Keratinocyte (primary cell): Measurements from ENCODE around the gene TNP2. TPM values are rescaled to one million over a fixed set of nuclear protein-coding genes. Genes with fewer than 3 reads are reported as not detected.

Experiments
- DNase-seq: peaks from one replicate; pipeline ENCODE4 v3.0.0-alpha.2; 2011; ENCODE audit warnings: low read depth, missing footprints, low spot score
- FAIRE-seq: peaks from 2 replicates; lab custom pipeline; 2011; peaks lifted over from hg19 to GRCh38; lab: Jason Lieb, UNC
- H2AFZ ChIP-seq: 2 replicates; pipeline ENCODE4 v1.6.0; 2012; ENCODE audit warnings: low read length, control low read depth, inconsistent platforms; ENCODE audit not compliant: control insufficient read depth
- H3K27ac ChIP-seq: 2 replicates; pipeline ENCODE4 v1.5.1; 2011; ENCODE audit warnings: low read length; ENCODE audit not compliant: control insufficient read depth, insufficient read depth
- H3K27me3 ChIP-seq: 3 replicates; pipeline ENCODE4 v1.6.0; 2011; ENCODE audit warnings: low read length; ENCODE audit not compliant: control insufficient read depth, insufficient read depth; ENCODE audit errors: extremely low read depth
- H3K36me3 ChIP-seq, 2 experiments: 2 replicates in 1 of 2; 3 replicates in 1 of 2; pipeline ENCODE4 v1.5.1; 2011; ENCODE audit warnings: low read length in 2 of 2, mild to moderate bottlenecking in 1 of 2; ENCODE audit not compliant: control insufficient read depth in 2 of 2, insufficient read depth in 2 of 2; ENCODE audit errors: extremely low read depth in 1 of 2
- H3K4me1 ChIP-seq: 3 replicates; pipeline ENCODE4 v1.5.1; 2011; ENCODE audit warnings: low read length; ENCODE audit not compliant: control insufficient read depth, insufficient read depth; ENCODE audit errors: extremely low read depth
- H3K4me2 ChIP-seq: 3 replicates; pipeline ENCODE4 v1.6.0; 2011; ENCODE audit warnings: low read depth, low read length; ENCODE audit not compliant: control insufficient read depth, insufficient read depth; ENCODE audit errors: extremely low read depth
- H3K4me3 ChIP-seq, 3 experiments: fragments of 200-600 bp in 1 of 3; sonication (generic) in 1 of 3; 2 replicates in 2 of 3; 3 replicates in 1 of 3; pipeline ENCODE4 v1.5.1; 2011 to 2016; ENCODE audit warnings: low read length in 3 of 3, mild to moderate bottlenecking in 3 of 3, control low read depth in 2 of 3, inconsistent platforms in 1 of 3, low read depth in 1 of 3, mixed read lengths in 1 of 3, mixed run types in 1 of 3, moderate library complexity in 1 of 3; ENCODE audit not compliant: control insufficient read depth in 2 of 3, insufficient read depth in 2 of 3; ENCODE audit errors: extremely low read depth in 1 of 3
- H3K79me2 ChIP-seq: 2 replicates; pipeline ENCODE4 v1.6.0; 2012; ENCODE audit warnings: low read length; ENCODE audit not compliant: control insufficient read depth, insufficient read depth
- H3K9ac ChIP-seq: 3 replicates; pipeline ENCODE4 v1.6.0; 2011; ENCODE audit warnings: low read length; ENCODE audit not compliant: control insufficient read depth, insufficient read depth; ENCODE audit errors: extremely low read depth
- H3K9me1 ChIP-seq: 3 replicates; pipeline ENCODE4 v1.6.0; 2011; ENCODE audit warnings: low read length; ENCODE audit not compliant: control insufficient read depth, insufficient read depth; ENCODE audit errors: extremely low read depth
- H3K9me3 ChIP-seq: 2 replicates; pipeline ENCODE4 v1.5.1; 2012; ENCODE audit warnings: low read depth, low read length; ENCODE audit not compliant: control insufficient read depth
- H4K20me1 ChIP-seq: 3 replicates; pipeline ENCODE4 v1.6.0; 2011; ENCODE audit warnings: low read length; ENCODE audit not compliant: control insufficient read depth, insufficient read depth; ENCODE audit errors: extremely low read depth
- EZH2 ChIP-seq: IDR thresholded peaks from one replicate; pipeline ENCODE4 v1.6.1; 2012; ENCODE audit warnings: inconsistent platforms, mild to moderate bottlenecking, low read length, moderate library complexity
- dilution Hi-C: fragments of 300-500 bp; cut with MboI; formaldehyde crosslinking; loops from one replicate; pipeline ENCODE4 v1.7.0; 2020; ENCODE audit warnings: low sequenced_read_pairs; ENCODE audit not compliant: extremely low pct_ligation_motif_present
- polyA plus RNA-seq, 5 experiments: library from polyadenylated mRNA; depleted of rRNA in 3 of 5; stranded (reverse) in 3 of 5; stranded (forward) in 1 of 5; unstranded in 1 of 5; fragments of >200 nt; gene quantifications; 1 replicate in 1 of 5; 2 replicates in 3 of 5; 3 replicates in 1 of 5; pipeline versions ENCODE4 v1.2.1 to v1.2.3, GENCODE V29; 2011 to 2012; ENCODE audit warnings: missing spikeins in 2 of 5, low read depth in 1 of 5, low replicate concordance in 1 of 5
- TF ChIP-seq, protein P1 (sequence below), 3 experiments: IDR thresholded peaks in 1 of 3; conservative IDR thresholded peaks in 1 of 3; optimal IDR thresholded peaks in 1 of 3; 2 replicates in 2 of 3; 3 replicates in 1 of 3; pipeline versions ENCODE3 to v1.5.1; 2011; ENCODE audit warnings: low read length in 3 of 3, mild to moderate bottlenecking in 3 of 3, moderate library complexity in 2 of 3, control low read depth in 1 of 3, inconsistent platforms in 1 of 3; ENCODE audit not compliant: insufficient read depth in 2 of 3; ENCODE audit errors: extremely low read depth in 1 of 3

Gene TNP2
- polyA plus RNA-seq, 1 donor (not counting 4 experiments of a cell fraction or from before 2014, with no cell fraction given): not detected

DNA sequence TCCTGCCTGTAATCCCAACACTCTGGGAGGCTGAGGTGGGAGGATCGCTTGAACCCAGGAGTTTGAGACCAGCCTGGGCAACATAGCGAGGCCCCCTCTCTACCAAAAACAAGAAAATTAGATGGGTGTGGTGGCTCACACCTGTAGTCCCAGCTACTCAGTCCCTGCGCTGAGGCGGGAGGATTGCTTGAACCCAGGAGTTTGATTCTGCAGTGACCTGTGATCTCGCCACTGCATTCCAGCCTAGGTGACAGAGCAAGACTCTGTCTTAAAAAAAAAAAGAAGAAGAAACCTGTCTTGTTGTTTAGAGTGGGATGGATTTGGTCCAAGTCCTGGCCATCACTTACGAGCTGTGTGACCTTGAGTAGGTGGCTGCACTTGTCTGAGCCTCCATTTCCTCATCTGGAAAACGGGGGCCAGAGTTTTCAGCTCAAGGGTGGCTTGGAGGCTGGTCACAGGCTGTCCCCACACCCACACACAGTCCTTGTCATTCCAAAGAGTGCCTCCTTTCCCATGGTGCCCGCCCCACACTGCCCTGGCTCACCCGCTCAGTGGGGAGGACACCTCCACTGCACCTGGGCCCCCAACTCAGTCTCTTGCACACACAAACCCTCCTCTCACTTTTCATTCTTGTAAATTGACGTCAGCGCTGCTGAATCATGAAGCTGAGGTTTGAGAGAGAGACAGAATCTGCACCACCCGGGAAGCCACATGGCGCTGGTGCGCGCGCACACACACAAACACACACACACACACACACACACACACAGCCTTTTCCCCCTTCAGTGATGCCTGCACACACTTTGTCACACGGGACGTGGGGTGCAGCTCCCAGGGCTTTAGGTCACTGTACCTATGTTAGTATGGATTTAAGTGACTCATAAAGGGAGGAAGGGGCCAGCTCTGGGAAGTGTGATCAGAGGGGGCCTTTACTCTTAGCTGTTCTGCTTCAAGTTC lies 17.3 kb downstream of the TNP2 start:
- Histone ChIP-seq H3K79me2 (peaks cover 19% of the 10 kb centered on the region), H2AFZ (no peak overlapping the region), H4K20me1 (no peaks in the 10 kb centered on the region), H3K4me1 (peaks cover 16% of the 10 kb centered on the region), H3K4me3 (no peak overlapping the region), H3K9ac (no peak overlapping the region), H3K27ac (no peak overlapping the region), H3K27me3 (no peaks in the 10 kb centered on the region), H3K9me1 (no peaks in the 10 kb centered on the region), H3K4me2 (no peak overlapping the region), H3K9me3 (no peaks in the 10 kb centered on the region), H3K36me3 (no peaks in the 10 kb centered on the region)
- TF ChIP-seq, protein P1, sequence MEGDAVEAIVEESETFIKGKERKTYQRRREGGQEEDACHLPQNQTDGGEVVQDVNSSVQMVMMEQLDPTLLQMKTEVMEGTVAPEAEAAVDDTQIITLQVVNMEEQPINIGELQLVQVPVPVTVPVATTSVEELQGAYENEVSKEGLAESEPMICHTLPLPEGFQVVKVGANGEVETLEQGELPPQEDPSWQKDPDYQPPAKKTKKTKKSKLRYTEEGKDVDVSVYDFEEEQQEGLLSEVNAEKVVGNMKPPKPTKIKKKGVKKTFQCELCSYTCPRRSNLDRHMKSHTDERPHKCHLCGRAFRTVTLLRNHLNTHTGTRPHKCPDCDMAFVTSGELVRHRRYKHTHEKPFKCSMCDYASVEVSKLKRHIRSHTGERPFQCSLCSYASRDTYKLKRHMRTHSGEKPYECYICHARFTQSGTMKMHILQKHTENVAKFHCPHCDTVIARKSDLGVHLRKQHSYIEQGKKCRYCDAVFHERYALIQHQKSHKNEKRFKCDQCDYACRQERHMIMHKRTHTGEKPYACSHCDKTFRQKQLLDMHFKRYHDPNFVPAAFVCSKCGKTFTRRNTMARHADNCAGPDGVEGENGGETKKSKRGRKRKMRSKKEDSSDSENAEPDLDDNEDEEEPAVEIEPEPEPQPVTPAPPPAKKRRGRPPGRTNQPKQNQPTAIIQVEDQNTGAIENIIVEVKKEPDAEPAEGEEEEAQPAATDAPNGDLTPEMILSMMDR (optimal IDR thresholded peaks at IDR 0.05 in 1 of 3, IDR thresholded peaks at IDR 0.05 in 1 of 3, conservative IDR thresholded peaks at IDR 0.05 in 1 of 3; ENCODE audit: extremely low read depth in 1 of 3, insufficient read depth in 2 of 3, low read length in 3 of 3): no peak
- TF ChIP-seq EZH2: no peak
- dilution Hi-C loops: no loop called here
- FAIRE-seq: no peak
- DNase-seq: no peak

DNA sequence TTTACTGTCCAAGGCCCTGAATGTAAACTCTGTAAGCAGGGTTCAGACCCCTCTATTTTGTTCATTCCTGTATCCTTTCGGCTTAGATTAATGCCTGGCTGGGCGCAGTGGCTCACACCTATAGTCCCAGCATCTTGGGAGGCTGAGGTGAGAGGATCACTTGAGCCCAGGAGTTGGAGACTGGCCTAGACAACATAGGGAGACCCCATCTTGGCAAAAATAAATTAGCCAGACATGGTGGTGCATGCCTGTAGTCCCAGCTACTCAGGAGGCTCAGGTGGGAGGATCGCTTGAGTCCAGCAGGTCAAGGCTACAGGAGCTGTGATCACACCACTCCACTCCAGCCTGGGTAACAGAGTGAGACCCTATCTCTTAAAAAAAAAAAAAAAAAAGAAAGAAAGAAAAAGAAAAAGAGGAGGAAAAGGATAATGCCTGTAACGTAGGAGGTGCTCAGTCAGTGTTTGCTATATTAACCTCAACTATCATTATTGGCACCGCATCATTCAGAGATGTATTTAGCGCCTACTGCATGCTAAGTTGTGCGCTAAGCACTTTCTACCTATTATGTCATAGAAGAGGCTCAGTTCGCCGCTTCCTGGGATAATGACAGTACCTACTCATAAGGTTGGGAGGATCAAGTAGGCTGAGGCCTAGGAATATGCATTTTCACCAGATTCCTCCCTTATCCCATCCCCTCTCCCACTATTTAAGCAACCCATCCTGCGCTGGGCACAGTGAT lies 18.2 kb downstream of the TNP2 start:
- no peaks in the 10 kb centered on the region for H3K27me3 ChIP-seq
- dilution Hi-C loops: no loop called here
- H3K27ac ChIP-seq: no peak overlapping the region
- H3K4me1 ChIP-seq: peaks cover 14% of the 10 kb centered on the region
- no peak overlapping the region for H3K4me3 ChIP-seq
- DNase-seq (no peak), FAIRE-seq (no peak)
- no peaks in the 10 kb centered on the region for H3K9me1 ChIP-seq
- H3K9ac ChIP-seq: no peak overlapping the region
- H3K4me2 ChIP-seq: no peak overlapping the region
- no peaks in the 10 kb centered on the region for H3K36me3 ChIP-seq
- no peaks in the 10 kb centered on the region for H4K20me1 ChIP-seq
- TF ChIP-seq, protein P1 (optimal IDR thresholded peaks at IDR 0.05 in 1 of 3, IDR thresholded peaks at IDR 0.05 in 1 of 3, conservative IDR thresholded peaks at IDR 0.05 in 1 of 3; ENCODE audit: extremely low read depth in 1 of 3, insufficient read depth in 2 of 3, low read length in 3 of 3): no peak
- TF ChIP-seq EZH2: no peak
- no peak overlapping the region for H2AFZ ChIP-seq
- H3K79me2 ChIP-seq: peaks cover 19% of the 10 kb centered on the region
- H3K9me3 ChIP-seq: no peaks in the 10 kb centered on the region
